SK-N-MC (cell line): ENCODE results near the gene ENO3.

Source experiments
- EZH2 ChIP-seq: fragments of 200-600 bp; sonication (generic); IDR thresholded peaks from one replicate; pipeline ENCODE4 v1.6.1; 2017; ENCODE audit warnings: antibody characterized with exemption
- FOXP2 ChIP-seq: optimal IDR thresholded peaks from 2 replicates; pipeline ENCODE3; 2011; ENCODE audit warnings: mild to moderate bottlenecking, moderate library complexity; ENCODE audit not compliant: insufficient read depth; ENCODE audit errors: extremely low read length, control extremely low read depth

GRCh38 chr17:4920351-4921048 is 30.4 kb upstream of the ENO3 start:
- TF ChIP-seq FOXP2 (no peak), EZH2 (no peak)
